Mucosa of rectum (tissue), 2 donors: ENCODE measurements around the gene COL12A1.

Source experiments
- H3K27ac ChIP-seq, 2 donors: one replicate each; pipeline ENCODE4 v1.7.0; 2013; ENCODE audit warnings: inconsistent platforms in 2 of 2, low read depth in 2 of 2, low read length in 2 of 2
- H3K27me3 ChIP-seq, 2 donors: one replicate each; pipeline ENCODE4 v1.7.0; 2013; ENCODE audit warnings: low read length in 2 of 2; ENCODE audit not compliant: control insufficient read depth in 2 of 2, insufficient read depth in 2 of 2
- H3K36me3 ChIP-seq, 2 donors: one replicate each; pipeline ENCODE4 v1.7.0; 2013; ENCODE audit warnings: low read length in 2 of 2; ENCODE audit not compliant: control insufficient read depth in 2 of 2, insufficient read depth in 2 of 2
- H3K4me1 ChIP-seq, 2 donors: one replicate each; pipeline ENCODE4 v1.7.0; 2013; ENCODE audit warnings: low read length in 2 of 2, mild to moderate bottlenecking in 1 of 2; ENCODE audit not compliant: control insufficient read depth in 2 of 2, insufficient read depth in 2 of 2
- H3K4me3 ChIP-seq, 2 donors: one replicate each; pipeline ENCODE4 v1.7.0; 2013; ENCODE audit warnings: low read length in 2 of 2
- H3K9ac ChIP-seq, 2 donors: one replicate each; pipeline ENCODE4 v1.7.0; 2013; ENCODE audit warnings: low read length in 2 of 2, low read depth in 1 of 2, mild to moderate bottlenecking in 1 of 2
- H3K9me3 ChIP-seq, 2 donors: one replicate each; pipeline ENCODE4 v1.7.0; 2013; ENCODE audit warnings: low read length in 2 of 2; ENCODE audit not compliant: control insufficient read depth in 2 of 2
- donor health status: healthy.
- donor health status: Normal muscosa, but diverticular disease.

COL12A1 gene

DNA sequence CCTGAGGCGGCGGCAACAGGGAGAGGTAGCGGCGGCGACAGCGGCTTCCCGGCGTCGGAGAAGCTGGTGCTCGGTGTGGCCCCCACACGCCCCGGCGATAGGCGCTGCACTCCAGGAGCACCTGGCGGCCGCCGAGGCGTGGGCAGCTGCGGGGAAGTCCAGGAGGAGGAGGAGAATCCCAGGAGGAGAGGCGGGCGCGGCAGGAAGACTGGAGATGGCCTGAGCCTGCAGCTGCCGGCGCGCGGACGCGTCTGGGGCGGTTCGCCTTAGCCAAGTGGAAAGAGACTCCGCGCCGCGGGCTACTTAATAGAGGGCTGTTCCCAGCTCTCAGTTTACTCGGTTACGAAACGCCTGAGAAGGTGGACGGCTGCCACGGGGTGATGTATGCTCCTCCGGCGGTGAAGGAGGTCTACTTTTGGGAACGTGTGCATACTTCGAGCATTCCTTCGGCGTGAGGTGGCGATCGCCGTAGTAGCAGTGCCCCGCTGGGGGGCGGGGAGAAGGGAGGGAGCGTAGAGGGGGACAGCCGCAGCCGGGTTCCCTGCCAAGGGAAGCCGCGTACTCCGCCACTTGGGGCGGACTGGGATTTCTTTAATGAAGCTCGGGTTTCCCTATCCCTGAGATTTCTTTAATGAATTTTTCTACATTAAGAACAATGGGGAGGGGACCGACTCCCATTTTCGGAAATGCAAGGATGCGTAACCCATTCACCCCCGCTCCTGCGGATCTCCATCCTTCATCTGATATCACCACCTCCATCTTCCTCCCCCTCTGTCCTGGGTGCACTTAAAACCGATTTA lies at the start of gene COL12A1:
Gene COL12A1, minus strand, starts transcription at position 278 of the 800 bp plus-strand sequence. CDS start 3,261 bp downstream, outside the sequence.
- no peaks in the 10 kb centered on the region for H3K9me3 ChIP-seq
- peaks cover 9 to 12% of the 10 kb centered on the region in 2 donors for H3K4me1 ChIP-seq
- H3K27ac ChIP-seq: peak within 1 kb of the TSS; percentile 65 to 77

GRCh38 chr6:75250552-75250951 lies 44.7 kb upstream of the COL12A1 start:
- Histone ChIP-seq H3K27me3 (no peaks in the 10 kb centered on the region), H3K9ac (no peak overlapping the region), H3K9me3 (no peaks in the 10 kb centered on the region), H3K4me1 (no peaks in the 10 kb centered on the region), H3K4me3 (no peak overlapping the region), H3K36me3 (peaks cover 3 to 15% of the 10 kb centered on the region in 2 donors), H3K27ac (no peak overlapping the region)

More for the DNA sequence above, at the start of gene COL12A1:
- peak within 1 kb of the TSS; percentile 54 to 76 for H3K4me3 ChIP-seq
- H3K9ac ChIP-seq: peak within 1 kb of the TSS; percentile 30 to 47
- H3K36me3 ChIP-seq: no peaks in the 10 kb centered on the region
- H3K27me3 ChIP-seq: peaks cover 54 to 61% of the 10 kb centered on the region in 2 donors

GRCh38 chr6:75249837-75250236 lies 44.0 kb upstream of the COL12A1 start:
- H3K27me3 ChIP-seq: no peaks in the 10 kb centered on the region
- peaks cover 0 to 11% of the 10 kb centered on the region in 2 donors for H3K36me3 ChIP-seq
- H3K9me3 ChIP-seq: no peaks in the 10 kb centered on the region
- no peak overlapping the region for H3K4me3 ChIP-seq
- H3K9ac ChIP-seq: no peak overlapping the region
- no peak overlapping the region for H3K27ac ChIP-seq
- no peaks in the 10 kb centered on the region for H3K4me1 ChIP-seq

- H3K9ac ChIP-seq: no peak overlapping the region
- no peaks in the 10 kb centered on the region for H3K9me3 ChIP-seq
- H3K4me1 ChIP-seq: peaks cover 3 to 8% of the 10 kb centered on the region in 2 donors
- peaks cover 0 to 1% of the 10 kb centered on the region in 2 donors for H3K36me3 ChIP-seq
- H3K27ac ChIP-seq: no peak overlapping the region
- H3K27me3 ChIP-seq: no peaks in the 10 kb centered on the region
- H3K4me3 ChIP-seq: no peak overlapping the region
Observed at GRCh38 chr6:75246386-75246785, 40.5 kb upstream of the COL12A1 start.

- Histone ChIP-seq H3K4me1 (peaks cover 3 to 11% of the 10 kb centered on the region in 2 donors), H3K27me3 (no peaks in the 10 kb centered on the region), H3K4me3 (peak overlapping the region; percentile 95 to 98), H3K36me3 (peaks cover 9 to 11% of the 10 kb centered on the region in 2 donors), H3K27ac (peak overlapping the region; percentile 94 to 95), H3K9me3 (no peaks in the 10 kb centered on the region), H3K9ac (peak overlapping the region; percentile 89 to 95)
Observed at GRCh38 chr6:75244063-75244584, 38.3 kb upstream of the COL12A1 start.

DNA sequence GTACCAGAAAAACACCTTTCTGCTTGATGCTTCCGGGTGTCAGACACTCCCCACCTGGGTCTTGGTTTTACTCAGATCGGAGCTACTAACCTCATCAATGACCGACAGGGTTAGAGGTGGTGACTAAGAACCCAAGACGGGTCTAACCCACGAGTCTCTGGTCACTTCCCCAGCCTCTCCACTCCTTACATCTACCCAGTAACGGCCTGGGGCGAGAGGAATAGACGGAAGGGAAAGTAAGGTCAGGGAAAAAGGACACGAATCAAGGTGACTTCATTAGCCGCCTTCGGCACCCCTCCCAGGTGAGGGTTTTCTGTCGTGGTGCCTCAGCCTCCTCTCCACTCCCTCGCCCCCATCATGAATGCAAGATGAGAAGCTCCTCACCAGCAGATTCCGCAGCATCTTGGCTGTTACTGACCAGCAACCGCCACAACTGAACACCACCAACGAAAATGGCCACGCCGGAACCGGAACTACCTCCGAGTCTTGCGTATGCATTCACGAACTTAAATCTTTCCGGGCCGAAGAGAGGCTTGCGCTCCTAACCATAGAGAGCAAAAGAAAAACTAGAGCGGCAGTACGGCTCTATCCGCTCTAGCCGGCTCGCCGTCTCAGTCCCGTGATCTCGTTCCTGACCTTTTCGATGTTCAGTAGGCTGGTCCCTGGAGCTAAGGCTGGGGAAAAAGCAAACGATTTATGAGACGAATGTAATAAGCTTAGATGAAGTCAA lies 37.6 kb upstream of the COL12A1 start, which contains the start of gene COX7A2:
Gene COX7A2, minus strand, starts transcription at position 469 of the 730 bp plus-strand sequence. Its CDS starts 67 bp downstream, at position 402.
- H3K27ac ChIP-seq: peak within 1 kb of the TSS; percentile 94 to 95
- H3K9me3 ChIP-seq: no peaks in the 10 kb centered on the region
- H3K4me3 ChIP-seq: peak within 1 kb of the TSS; percentile 95 to 98
- H3K4me1 ChIP-seq: peaks cover 3 to 11% of the 10 kb centered on the region in 2 donors
- peaks cover 14 to 17% of the 10 kb centered on the region in 2 donors for H3K36me3 ChIP-seq
- H3K9ac ChIP-seq: peak within 1 kb of the TSS; percentile 89 to 95
- H3K27me3 ChIP-seq: no peaks in the 10 kb centered on the region

GRCh38 chr6:75236630-75237029 lies 30.8 kb upstream of the COL12A1 start:
- H3K27me3 ChIP-seq: no peaks in the 10 kb centered on the region
- peaks cover 30 to 31% of the 10 kb centered on the region in 2 donors for H3K36me3 ChIP-seq
- no peaks in the 10 kb centered on the region for H3K9me3 ChIP-seq
- no peak overlapping the region for H3K9ac ChIP-seq
- peaks cover 0 to 3% of the 10 kb centered on the region in 2 donors for H3K4me1 ChIP-seq
- H3K27ac ChIP-seq: no peak overlapping the region
- no peak overlapping the region for H3K4me3 ChIP-seq

DNA sequence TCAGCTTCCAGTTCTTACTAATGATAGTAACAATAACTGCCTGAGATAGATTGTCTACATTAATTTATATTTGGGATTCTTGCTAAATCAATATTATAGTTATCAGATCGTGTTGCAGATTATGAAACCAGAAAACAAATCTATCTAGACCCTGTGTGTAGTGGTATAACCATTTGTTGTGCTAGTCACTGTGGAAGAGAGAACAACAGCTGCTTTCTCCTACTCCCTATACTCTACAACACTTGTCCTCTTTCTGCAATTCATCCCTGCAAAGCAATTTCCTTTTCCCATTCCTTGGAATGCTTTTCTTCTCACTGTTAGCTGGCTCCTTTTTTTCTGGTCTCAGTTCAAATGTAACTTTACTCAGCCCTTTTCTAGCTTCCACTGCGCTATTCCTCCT lies 29.4 kb upstream of the COL12A1 start:
- no peak overlapping the region for H3K9ac ChIP-seq
- peaks cover 23 to 31% of the 10 kb centered on the region in 2 donors for H3K36me3 ChIP-seq
- H3K27me3 ChIP-seq: no peaks in the 10 kb centered on the region
- H3K4me3 ChIP-seq: no peak overlapping the region
- no peaks in the 10 kb centered on the region for H3K4me1 ChIP-seq
- H3K27ac ChIP-seq: no peak overlapping the region
- no peaks in the 10 kb centered on the region for H3K9me3 ChIP-seq

GRCh38 chr6:75234126-75234865 lies 28.4 kb upstream of the COL12A1 start:
- H3K27ac ChIP-seq: no peak overlapping the region
- H3K27me3 ChIP-seq: no peaks in the 10 kb centered on the region
- H3K9ac ChIP-seq: no peak overlapping the region
- H3K9me3 ChIP-seq: no peaks in the 10 kb centered on the region
- no peaks in the 10 kb centered on the region for H3K4me1 ChIP-seq
- H3K4me3 ChIP-seq: no peak overlapping the region
- peaks cover 21 to 24% of the 10 kb centered on the region in 2 donors for H3K36me3 ChIP-seq
